ENCODE data around the gene C1orf74.
A peak's percentile ranks its signal among the peaks of the same experiment; 100 is the strongest.

C1orf74 gene

GRCh38 chr1:209769971-209770370 is 14.4 kb downstream of the C1orf74 start:
- Histone ChIP-seq H3K9me3 (ENCODE audit: control insufficient read depth, insufficient read depth, low read length) (peaks cover 13% of the 10 kb centered on the region; the same call in 1 of the 2 replicates), H3K9me2 (replicated peaks; ENCODE audit: control insufficient read depth, low read length) (no peaks in the 10 kb centered on the region), H3K4me1 (ENCODE audit: control insufficient read depth, low read length) (peaks cover 40% of the 10 kb centered on the region), H3F3A (ENCODE audit: control insufficient read depth, insufficient read depth) (peaks cover 6% of the 10 kb centered on the region; the same call in 1 of the 2 replicates), H3K4me2 (ENCODE audit: low read length) (peak overlapping the region; percentile 50), H3K27me3 (ENCODE audit: control insufficient read depth, low read length) (no peaks in the 10 kb centered on the region), H3K36me3 (ENCODE audit: control insufficient read depth, low read length) (no peaks in the 10 kb centered on the region), H3K79me2 (ENCODE audit: control insufficient read depth, low read length) (no peaks in the 10 kb centered on the region), H3K27ac (ENCODE audit: low read depth, low read length) (no peak overlapping the region), H3K4me3 (ENCODE audit: low read length) (peak overlapping the region; percentile 41), H4K20me1 (ENCODE audit: control insufficient read depth, insufficient read depth, low read depth, low read length) (no peaks in the 10 kb centered on the region)
- no peak for TF ChIP-seq EZH2phosphoT487 (IDR thresholded peaks at IDR 0.05; ENCODE audit: borderline replicate concordance, low read length)
- TF ChIP-seq CTCF (IDR thresholded peaks at IDR 0.05; ENCODE audit: low read depth, low read length, poor library complexity, severe bottlenecking) = no peak

- Histone ChIP-seq H3K27me3 (ENCODE audit: control insufficient read depth, low read length) (no peaks in the 10 kb centered on the region), H3K4me3 (ENCODE audit: low read length) (peak overlapping the region; percentile 41), H3F3A (ENCODE audit: control insufficient read depth, insufficient read depth) (peaks cover 6% of the 10 kb centered on the region; the same call in 1 of the 2 replicates), H3K4me2 (ENCODE audit: low read length) (peak overlapping the region; percentile 50), H3K36me3 (ENCODE audit: control insufficient read depth, low read length) (no peaks in the 10 kb centered on the region), H3K9me3 (ENCODE audit: control insufficient read depth, insufficient read depth, low read length) (peaks cover 13% of the 10 kb centered on the region; the same call in 1 of the 2 replicates), H3K27ac (ENCODE audit: low read depth, low read length) (0 out of 2 replicates have a peak overlapping the region, but pooled peaks have one; percentile 2), H3K79me2 (ENCODE audit: control insufficient read depth, low read length) (no peaks in the 10 kb centered on the region), H3K4me1 (ENCODE audit: control insufficient read depth, low read length) (peaks cover 33% of the 10 kb centered on the region), H3K9me2 (replicated peaks; ENCODE audit: control insufficient read depth, low read length) (no peaks in the 10 kb centered on the region), H4K20me1 (ENCODE audit: control insufficient read depth, insufficient read depth, low read depth, low read length) (no peaks in the 10 kb centered on the region)
- TF ChIP-seq EZH2phosphoT487 (IDR thresholded peaks at IDR 0.05; ENCODE audit: borderline replicate concordance, low read length) (no peak), CTCF (IDR thresholded peaks at IDR 0.05; ENCODE audit: low read depth, low read length, poor library complexity, severe bottlenecking) (no peak)
These were observed 15.0 kb downstream of the C1orf74 start for GRCh38 chr1:209769171-209769904.

- Histone ChIP-seq H4K20me1 (ENCODE audit: control insufficient read depth, insufficient read depth, low read depth, low read length) (no peaks in the 10 kb centered on the region), H3K79me2 (ENCODE audit: control insufficient read depth, low read length) (no peaks in the 10 kb centered on the region), H3K4me1 (ENCODE audit: control insufficient read depth, low read length) (peaks cover 28% of the 10 kb centered on the region), H3K4me2 (ENCODE audit: low read length) (0 out of 2 replicates have a peak overlapping the region, but pooled peaks have one; percentile 50), H3K4me3 (ENCODE audit: low read length) (no peak overlapping the region), H3K9me2 (replicated peaks; ENCODE audit: control insufficient read depth, low read length) (no peaks in the 10 kb centered on the region), H3F3A (ENCODE audit: control insufficient read depth, insufficient read depth) (peaks cover 4% of the 10 kb centered on the region; the same call in 1 of the 2 replicates), H3K9me3 (ENCODE audit: control insufficient read depth, insufficient read depth, low read length) (peaks cover 13% of the 10 kb centered on the region; the same call in 1 of the 2 replicates), H3K27me3 (ENCODE audit: control insufficient read depth, low read length) (no peaks in the 10 kb centered on the region), H3K36me3 (ENCODE audit: control insufficient read depth, low read length) (no peaks in the 10 kb centered on the region), H3K27ac (ENCODE audit: low read depth, low read length) (no peak overlapping the region)
- TF ChIP-seq EZH2phosphoT487 (IDR thresholded peaks at IDR 0.05; ENCODE audit: borderline replicate concordance, low read length) (no peak), CTCF (IDR thresholded peaks at IDR 0.05; ENCODE audit: low read depth, low read length, poor library complexity, severe bottlenecking) (no peak)
These were observed 16.0 kb downstream of the C1orf74 start for GRCh38 chr1:209768354-209768774.
